ENCODE data around the gene FKBP4.

- TF ChIP-seq POLR2AphosphoS5 (IDR thresholded peaks at IDR 0.05; ENCODE audit: low read depth) (no peak), CTCF (IDR thresholded peaks at IDR 0.05; ENCODE audit: insufficient read depth, low read length) (peak; percentile 62), GABPA (IDR thresholded peaks at IDR 0.05; ENCODE audit: low read depth) (no peak)
Measured at GRCh38 chr12:2813214-2814185, 18.7 kb downstream of the FKBP4 start.

All from HL-60 (cell line).